H1 (cell line): ENCODE measurements around the gene FOXF2. TPM values are rescaled to one million over a fixed set of nuclear protein-coding genes. Genes with fewer than 3 reads are reported as not detected.

Source experiments
- SP1 ChIP-seq: IDR thresholded peaks from 2 replicates; pipeline ENCODE4 v1.6.1; 2011; ENCODE audit warnings: low read depth, low read length
- polyA plus RNA-seq, 7 experiments: library from polyadenylated mRNA; depleted of rRNA in 3 of 7; stranded (reverse) in 5 of 7; unstranded in 2 of 7; fragments of >200 nt in 5 of 7; fragments of 200-250 nt in 2 of 7; gene quantifications; 1 replicate in 5 of 7; 2 replicates in 1 of 7; 4 replicates in 1 of 7; pipeline versions ENCODE4 v1.2.1 to v1.2.3, GENCODE V29; 2011 to 2013; ENCODE audit warnings: missing spikeins in 2 of 7, mixed read lengths in 2 of 7
- total RNA-seq: library from RNA; stranded (reverse); fragmentation: NEBNext Ultra II Directional; extraction: Animal tissue kit (Norgen Biotek cat#: 25700); gene quantifications from 2 replicates; pipeline ENCODE4 v1.2.1, GENCODE V29; 2021
- TF ChIP-seq, protein P1 (sequence below): fragments of 300-600 bp; sonication (generic); IDR thresholded peaks from 2 replicates; pipeline ENCODE4 v1.7.1; 2012; ENCODE audit warnings: low read length, moderate library complexity, mild to moderate bottlenecking, inconsistent platforms; ENCODE audit not compliant: insufficient replicate concordance
- TF ChIP-seq, protein P2 (sequence below): IDR thresholded peaks from 2 replicates; pipeline ENCODE4 v1.6.1; 2012; ENCODE audit warnings: inconsistent platforms

FOXF2 gene
- total and polyA plus RNA-seq, 2 of the 8 experiments (the other 6 are each of a cell fraction or from before 2014, with no cell fraction given) = 0.05 TPM; not detected in 1

DNA sequence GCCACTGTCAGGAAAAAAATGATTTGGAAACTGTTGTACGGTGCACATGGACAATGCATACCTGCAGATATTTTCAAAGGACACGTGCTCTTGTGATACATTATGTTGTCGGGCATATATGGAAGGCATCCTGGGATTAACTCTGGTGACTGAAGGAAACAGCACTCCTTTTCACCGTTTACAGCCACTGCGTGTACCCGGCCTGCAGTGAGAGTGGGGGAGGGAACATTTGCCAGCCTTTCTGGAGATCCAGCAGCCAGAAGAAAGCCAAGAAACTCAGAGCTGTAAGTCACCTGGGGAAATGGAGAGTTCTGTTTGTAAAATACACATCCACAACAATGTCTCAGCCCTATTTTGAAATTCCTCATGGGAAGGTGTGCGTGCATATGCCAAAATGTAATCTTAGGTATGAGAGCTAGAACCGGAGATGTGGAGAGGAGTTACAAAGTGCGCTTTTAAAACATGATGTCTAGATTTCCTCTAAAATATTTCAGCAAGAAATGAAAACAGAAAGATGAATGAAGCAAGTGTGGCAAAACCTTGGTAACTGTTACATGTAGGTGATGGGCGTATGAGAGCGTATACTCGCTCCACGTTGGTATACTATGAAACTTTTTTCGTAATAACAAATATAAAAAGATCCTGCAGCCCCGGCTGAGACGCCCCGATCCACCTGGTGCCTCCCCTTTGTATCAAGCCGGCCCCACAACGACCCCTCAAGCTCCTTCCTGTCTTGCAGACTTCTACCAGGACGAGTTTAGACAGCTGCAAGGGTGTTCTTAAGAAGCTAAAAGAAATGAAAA is 8.6 kb upstream of the FOXF2 start (continued):
- TF ChIP-seq, protein P1, sequence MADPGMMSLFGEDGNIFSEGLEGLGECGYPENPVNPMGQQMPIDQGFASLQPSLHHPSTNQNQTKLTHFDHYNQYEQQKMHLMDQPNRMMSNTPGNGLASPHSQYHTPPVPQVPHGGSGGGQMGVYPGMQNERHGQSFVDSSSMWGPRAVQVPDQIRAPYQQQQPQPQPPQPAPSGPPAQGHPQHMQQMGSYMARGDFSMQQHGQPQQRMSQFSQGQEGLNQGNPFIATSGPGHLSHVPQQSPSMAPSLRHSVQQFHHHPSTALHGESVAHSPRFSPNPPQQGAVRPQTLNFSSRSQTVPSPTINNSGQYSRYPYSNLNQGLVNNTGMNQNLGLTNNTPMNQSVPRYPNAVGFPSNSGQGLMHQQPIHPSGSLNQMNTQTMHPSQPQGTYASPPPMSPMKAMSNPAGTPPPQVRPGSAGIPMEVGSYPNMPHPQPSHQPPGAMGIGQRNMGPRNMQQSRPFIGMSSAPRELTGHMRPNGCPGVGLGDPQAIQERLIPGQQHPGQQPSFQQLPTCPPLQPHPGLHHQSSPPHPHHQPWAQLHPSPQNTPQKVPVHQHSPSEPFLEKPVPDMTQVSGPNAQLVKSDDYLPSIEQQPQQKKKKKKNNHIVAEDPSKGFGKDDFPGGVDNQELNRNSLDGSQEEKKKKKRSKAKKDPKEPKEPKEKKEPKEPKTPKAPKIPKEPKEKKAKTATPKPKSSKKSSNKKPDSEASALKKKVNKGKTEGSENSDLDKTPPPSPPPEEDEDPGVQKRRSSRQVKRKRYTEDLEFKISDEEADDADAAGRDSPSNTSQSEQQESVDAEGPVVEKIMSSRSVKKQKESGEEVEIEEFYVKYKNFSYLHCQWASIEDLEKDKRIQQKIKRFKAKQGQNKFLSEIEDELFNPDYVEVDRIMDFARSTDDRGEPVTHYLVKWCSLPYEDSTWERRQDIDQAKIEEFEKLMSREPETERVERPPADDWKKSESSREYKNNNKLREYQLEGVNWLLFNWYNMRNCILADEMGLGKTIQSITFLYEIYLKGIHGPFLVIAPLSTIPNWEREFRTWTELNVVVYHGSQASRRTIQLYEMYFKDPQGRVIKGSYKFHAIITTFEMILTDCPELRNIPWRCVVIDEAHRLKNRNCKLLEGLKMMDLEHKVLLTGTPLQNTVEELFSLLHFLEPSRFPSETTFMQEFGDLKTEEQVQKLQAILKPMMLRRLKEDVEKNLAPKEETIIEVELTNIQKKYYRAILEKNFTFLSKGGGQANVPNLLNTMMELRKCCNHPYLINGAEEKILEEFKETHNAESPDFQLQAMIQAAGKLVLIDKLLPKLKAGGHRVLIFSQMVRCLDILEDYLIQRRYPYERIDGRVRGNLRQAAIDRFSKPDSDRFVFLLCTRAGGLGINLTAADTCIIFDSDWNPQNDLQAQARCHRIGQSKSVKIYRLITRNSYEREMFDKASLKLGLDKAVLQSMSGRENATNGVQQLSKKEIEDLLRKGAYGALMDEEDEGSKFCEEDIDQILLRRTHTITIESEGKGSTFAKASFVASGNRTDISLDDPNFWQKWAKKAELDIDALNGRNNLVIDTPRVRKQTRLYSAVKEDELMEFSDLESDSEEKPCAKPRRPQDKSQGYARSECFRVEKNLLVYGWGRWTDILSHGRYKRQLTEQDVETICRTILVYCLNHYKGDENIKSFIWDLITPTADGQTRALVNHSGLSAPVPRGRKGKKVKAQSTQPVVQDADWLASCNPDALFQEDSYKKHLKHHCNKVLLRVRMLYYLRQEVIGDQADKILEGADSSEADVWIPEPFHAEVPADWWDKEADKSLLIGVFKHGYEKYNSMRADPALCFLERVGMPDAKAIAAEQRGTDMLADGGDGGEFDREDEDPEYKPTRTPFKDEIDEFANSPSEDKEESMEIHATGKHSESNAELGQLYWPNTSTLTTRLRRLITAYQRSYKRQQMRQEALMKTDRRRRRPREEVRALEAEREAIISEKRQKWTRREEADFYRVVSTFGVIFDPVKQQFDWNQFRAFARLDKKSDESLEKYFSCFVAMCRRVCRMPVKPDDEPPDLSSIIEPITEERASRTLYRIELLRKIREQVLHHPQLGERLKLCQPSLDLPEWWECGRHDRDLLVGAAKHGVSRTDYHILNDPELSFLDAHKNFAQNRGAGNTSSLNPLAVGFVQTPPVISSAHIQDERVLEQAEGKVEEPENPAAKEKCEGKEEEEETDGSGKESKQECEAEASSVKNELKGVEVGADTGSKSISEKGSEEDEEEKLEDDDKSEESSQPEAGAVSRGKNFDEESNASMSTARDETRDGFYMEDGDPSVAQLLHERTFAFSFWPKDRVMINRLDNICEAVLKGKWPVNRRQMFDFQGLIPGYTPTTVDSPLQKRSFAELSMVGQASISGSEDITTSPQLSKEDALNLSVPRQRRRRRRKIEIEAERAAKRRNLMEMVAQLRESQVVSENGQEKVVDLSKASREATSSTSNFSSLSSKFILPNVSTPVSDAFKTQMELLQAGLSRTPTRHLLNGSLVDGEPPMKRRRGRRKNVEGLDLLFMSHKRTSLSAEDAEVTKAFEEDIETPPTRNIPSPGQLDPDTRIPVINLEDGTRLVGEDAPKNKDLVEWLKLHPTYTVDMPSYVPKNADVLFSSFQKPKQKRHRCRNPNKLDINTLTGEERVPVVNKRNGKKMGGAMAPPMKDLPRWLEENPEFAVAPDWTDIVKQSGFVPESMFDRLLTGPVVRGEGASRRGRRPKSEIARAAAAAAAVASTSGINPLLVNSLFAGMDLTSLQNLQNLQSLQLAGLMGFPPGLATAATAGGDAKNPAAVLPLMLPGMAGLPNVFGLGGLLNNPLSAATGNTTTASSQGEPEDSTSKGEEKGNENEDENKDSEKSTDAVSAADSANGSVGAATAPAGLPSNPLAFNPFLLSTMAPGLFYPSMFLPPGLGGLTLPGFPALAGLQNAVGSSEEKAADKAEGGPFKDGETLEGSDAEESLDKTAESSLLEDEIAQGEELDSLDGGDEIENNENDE = no peak
- TF ChIP-seq SP1 = peak; percentile 32; the same call in 1 of the 2 replicates
- TF ChIP-seq, protein P2, sequence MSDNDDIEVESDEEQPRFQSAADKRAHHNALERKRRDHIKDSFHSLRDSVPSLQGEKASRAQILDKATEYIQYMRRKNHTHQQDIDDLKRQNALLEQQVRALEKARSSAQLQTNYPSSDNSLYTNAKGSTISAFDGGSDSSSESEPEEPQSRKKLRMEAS = no peak
- TF ChIP-seq, all 59 proteins: peak for 4
